Measurements from ENCODE around the gene PMPCB.

The PMPCB gene

GRCh38 chr7:103336761-103337160 is 39.5 kb downstream of the PMPCB start:
- no peaks in the 10 kb centered on the region for H3K9me3 ChIP-seq (ENCODE audit: control insufficient read depth, low read length)
- H3K4me1 ChIP-seq (ENCODE audit: control insufficient read depth, insufficient read depth, low read length, poor library complexity, severe bottlenecking), result no peaks in the 10 kb centered on the region
- WGBS, 2 experiments (ENCODE audit: insufficient coverage in 2 of 2), result no CpG with 5 or more reads among the region's 2 CpGs
- H3K4me3 ChIP-seq (ENCODE audit: extremely low read depth, insufficient read depth, low read length, poor library complexity, severe bottlenecking), result no peak overlapping the region
- H3K27ac ChIP-seq (ENCODE audit: low read depth, low read length, severe bottlenecking), result no peak overlapping the region
- peaks cover 92% of the 10 kb centered on the region for H3K36me3 ChIP-seq (ENCODE audit: control insufficient read depth, insufficient read depth, low read length)

- H3K36me3 ChIP-seq (ENCODE audit: control insufficient read depth, insufficient read depth, low read length), result peaks cover 77% of the 10 kb centered on the region
- no peaks in the 10 kb centered on the region for H3K9me3 ChIP-seq (ENCODE audit: control insufficient read depth, low read length)
- H3K4me3 ChIP-seq (ENCODE audit: extremely low read depth, insufficient read depth, low read length, poor library complexity, severe bottlenecking), result no peak overlapping the region
- no peak overlapping the region for H3K27ac ChIP-seq (ENCODE audit: low read depth, low read length, severe bottlenecking)
- H3K4me1 ChIP-seq (ENCODE audit: control insufficient read depth, insufficient read depth, low read length, poor library complexity, severe bottlenecking), result no peaks in the 10 kb centered on the region
- 100% methylated on average over 1 of the region's 2 CpGs; no CpG with 5 or more reads in 1 of the 2 experiments for WGBS, 2 experiments (ENCODE audit: insufficient coverage in 2 of 2)
Measured at GRCh38 chr7:103338864-103339263, 41.6 kb downstream of the PMPCB start.

GRCh38 chr7:103341466-103341865 is 44.2 kb downstream of the PMPCB start:
- Histone ChIP-seq H3K9me3 (ENCODE audit: control insufficient read depth, low read length) (no peaks in the 10 kb centered on the region), H3K36me3 (ENCODE audit: control insufficient read depth, insufficient read depth, low read length) (peaks cover 54% of the 10 kb centered on the region), H3K4me1 (ENCODE audit: control insufficient read depth, insufficient read depth, low read length, poor library complexity, severe bottlenecking) (no peaks in the 10 kb centered on the region), H3K27ac (ENCODE audit: low read depth, low read length, severe bottlenecking) (no peak overlapping the region), H3K4me3 (ENCODE audit: extremely low read depth, insufficient read depth, low read length, poor library complexity, severe bottlenecking) (no peak overlapping the region)
- 80% methylated on average over 1 of the region's 2 CpGs; no CpG with 5 or more reads in 1 of the 2 experiments for WGBS, 2 experiments (ENCODE audit: insufficient coverage in 2 of 2)

- Histone ChIP-seq H3K4me1 (ENCODE audit: control insufficient read depth, insufficient read depth, low read length, poor library complexity, severe bottlenecking) (peaks cover 3% of the 10 kb centered on the region), H3K4me3 (ENCODE audit: extremely low read depth, insufficient read depth, low read length, poor library complexity, severe bottlenecking) (peak overlapping the region; percentile 94), H3K36me3 (ENCODE audit: control insufficient read depth, insufficient read depth, low read length) (peaks cover 35% of the 10 kb centered on the region), H3K27ac (ENCODE audit: low read depth, low read length, severe bottlenecking) (no peak overlapping the region), H3K9me3 (ENCODE audit: control insufficient read depth, low read length) (no peaks in the 10 kb centered on the region)
Measured at GRCh38 chr7:103343332-103343731, 46.1 kb downstream of the PMPCB start.

- Histone ChIP-seq H3K4me3 (ENCODE audit: extremely low read depth, insufficient read depth, low read length, poor library complexity, severe bottlenecking) (peak overlapping the region; percentile 94), H3K4me1 (ENCODE audit: control insufficient read depth, insufficient read depth, low read length, poor library complexity, severe bottlenecking) (peaks cover 3% of the 10 kb centered on the region), H3K36me3 (ENCODE audit: control insufficient read depth, insufficient read depth, low read length) (peaks cover 30% of the 10 kb centered on the region), H3K9me3 (ENCODE audit: control insufficient read depth, low read length) (no peaks in the 10 kb centered on the region), H3K27ac (ENCODE audit: low read depth, low read length, severe bottlenecking) (peak overlapping the region; percentile 81)
- 1 to 3% methylated on average over 19 to 21 of the region's 26 CpGs for WGBS, 2 experiments (ENCODE audit: insufficient coverage in 2 of 2)
Measured at GRCh38 chr7:103343758-103344452, 46.7 kb downstream of the PMPCB start.

GRCh38 chr7:103344453-103345149 is 47.4 kb downstream of the PMPCB start, which contains the start of gene DNAJC2:
TSS of gene DNAJC2 (minus strand) at chr7:103344767. CDS start at chr7:103344622, 145 bp downstream.
- WGBS, 2 experiments (ENCODE audit: insufficient coverage in 2 of 2), result 1 to 19% methylated on average over 24 to 26 of the region's 43 CpGs

GRCh38 chr7:103346396-103346795 is 49.2 kb downstream of the PMPCB start:
- Histone ChIP-seq H3K9me3 (ENCODE audit: control insufficient read depth, low read length) (no peaks in the 10 kb centered on the region), H3K27ac (ENCODE audit: low read depth, low read length, severe bottlenecking) (no peak overlapping the region), H3K36me3 (ENCODE audit: control insufficient read depth, insufficient read depth, low read length) (peaks cover 14% of the 10 kb centered on the region), H3K4me1 (ENCODE audit: control insufficient read depth, insufficient read depth, low read length, poor library complexity, severe bottlenecking) (peaks cover 3% of the 10 kb centered on the region), H3K4me3 (ENCODE audit: extremely low read depth, insufficient read depth, low read length, poor library complexity, severe bottlenecking) (no peak overlapping the region)
- no CpG with 5 or more reads among the region's 5 CpGs for WGBS, 2 experiments (ENCODE audit: insufficient coverage in 2 of 2)

More at GRCh38 chr7:103344453-103345149, 47.4 kb downstream of the PMPCB start, which contains the start of gene DNAJC2:
- Histone ChIP-seq H3K9me3 (ENCODE audit: control insufficient read depth, low read length) (no peaks in the 10 kb centered on the region), H3K36me3 (ENCODE audit: control insufficient read depth, insufficient read depth, low read length) (peaks cover 23% of the 10 kb centered on the region), H3K4me3 (ENCODE audit: extremely low read depth, insufficient read depth, low read length, poor library complexity, severe bottlenecking) (peak within 1 kb of the TSS; percentile 94), H3K27ac (ENCODE audit: low read depth, low read length, severe bottlenecking) (peak within 1 kb of the TSS; percentile 81), H3K4me1 (ENCODE audit: control insufficient read depth, insufficient read depth, low read length, poor library complexity, severe bottlenecking) (peaks cover 3% of the 10 kb centered on the region)

- H3K4me1 ChIP-seq (ENCODE audit: control insufficient read depth, insufficient read depth, low read length, poor library complexity, severe bottlenecking), result peaks cover 3% of the 10 kb centered on the region
- peak within 1 kb of the TSS; percentile 87 for H3K4me3 ChIP-seq (ENCODE audit: extremely low read depth, insufficient read depth, low read length, poor library complexity, severe bottlenecking)
- H3K9me3 ChIP-seq (ENCODE audit: control insufficient read depth, low read length), result no peaks in the 10 kb centered on the region
- WGBS, 2 experiments (ENCODE audit: insufficient coverage in 2 of 2), result 1% methylated on average over 17 to 23 of the region's 25 CpGs
- peak within 1 kb of the TSS; percentile 90 for H3K27ac ChIP-seq (ENCODE audit: low read depth, low read length, severe bottlenecking)
- peaks cover 15% of the 10 kb centered on the region for H3K36me3 ChIP-seq (ENCODE audit: control insufficient read depth, insufficient read depth, low read length)
Measured at GRCh38 chr7:103347507-103348267, 50.5 kb downstream of the PMPCB start, which contains the start of gene PSMC2. TSS of gene PSMC2 (plus strand) at chr7:103347643. CDS start at chr7:103347712, 69 bp downstream.

- no peaks in the 10 kb centered on the region for H3K9me3 ChIP-seq (ENCODE audit: control insufficient read depth, low read length)
- H3K4me1 ChIP-seq (ENCODE audit: control insufficient read depth, insufficient read depth, low read length, poor library complexity, severe bottlenecking), result peaks cover 3% of the 10 kb centered on the region
- H3K27ac ChIP-seq (ENCODE audit: low read depth, low read length, severe bottlenecking), result no peak overlapping the region
- peak overlapping the region; percentile 87 for H3K4me3 ChIP-seq (ENCODE audit: extremely low read depth, insufficient read depth, low read length, poor library complexity, severe bottlenecking)
- H3K36me3 ChIP-seq (ENCODE audit: control insufficient read depth, insufficient read depth, low read length), result peaks cover 23% of the 10 kb centered on the region
- WGBS, 2 experiments (ENCODE audit: insufficient coverage in 2 of 2), result 5 to 6% methylated on average over 3 to 4 of the region's 13 CpGs
Measured at GRCh38 chr7:103348452-103348851, 51.2 kb downstream of the PMPCB start.

- H3K36me3 ChIP-seq (ENCODE audit: control insufficient read depth, insufficient read depth, low read length), result peaks cover 23% of the 10 kb centered on the region
- H3K4me3 ChIP-seq (ENCODE audit: extremely low read depth, insufficient read depth, low read length, poor library complexity, severe bottlenecking), result peak overlapping the region; percentile 87
- H3K27ac ChIP-seq (ENCODE audit: low read depth, low read length, severe bottlenecking), result no peak overlapping the region
- peaks cover 3% of the 10 kb centered on the region for H3K4me1 ChIP-seq (ENCODE audit: control insufficient read depth, insufficient read depth, low read length, poor library complexity, severe bottlenecking)
- H3K9me3 ChIP-seq (ENCODE audit: control insufficient read depth, low read length), result no peaks in the 10 kb centered on the region
- 67% methylated on average over 1 of the region's 2 CpGs; no CpG with 5 or more reads in 1 of the 2 experiments for WGBS, 2 experiments (ENCODE audit: insufficient coverage in 2 of 2)
Measured at GRCh38 chr7:103348959-103349358, 51.7 kb downstream of the PMPCB start.

Data from mesodermal cell (in vitro differentiated cells).